ENCODE results near the gene VPS13D. TPM values are rescaled to one million over a fixed set of nuclear protein-coding genes. Genes with fewer than 3 reads are reported as not detected.
A peak's percentile ranks its signal among the peaks of the same experiment; 100 is the strongest.

The VPS13D gene
- total RNA-seq, 2 donors from 2014 or later = 70.1 to 129 TPM

GRCh38 chr1:12436345-12436658, 206.5 kb downstream of the VPS13D start:
- Histone ChIP-seq H3K4me3 (no peak overlapping the region), H3K9me3 (no peaks in the 10 kb centered on the region), H3K4me1 (ENCODE audit: control insufficient read depth in 1 of 2, low read depth in 2 of 2) (peaks cover 41 to 85% of the 10 kb centered on the region in 2 donors), H3K36me3 (no peaks in the 10 kb centered on the region), H3K27ac (peak overlapping the region; percentile 89 to 90), H3K27me3 (replicated peaks; ENCODE audit: insufficient read depth) (no peaks in the 10 kb centered on the region)
- TF ChIP-seq, protein P1, sequence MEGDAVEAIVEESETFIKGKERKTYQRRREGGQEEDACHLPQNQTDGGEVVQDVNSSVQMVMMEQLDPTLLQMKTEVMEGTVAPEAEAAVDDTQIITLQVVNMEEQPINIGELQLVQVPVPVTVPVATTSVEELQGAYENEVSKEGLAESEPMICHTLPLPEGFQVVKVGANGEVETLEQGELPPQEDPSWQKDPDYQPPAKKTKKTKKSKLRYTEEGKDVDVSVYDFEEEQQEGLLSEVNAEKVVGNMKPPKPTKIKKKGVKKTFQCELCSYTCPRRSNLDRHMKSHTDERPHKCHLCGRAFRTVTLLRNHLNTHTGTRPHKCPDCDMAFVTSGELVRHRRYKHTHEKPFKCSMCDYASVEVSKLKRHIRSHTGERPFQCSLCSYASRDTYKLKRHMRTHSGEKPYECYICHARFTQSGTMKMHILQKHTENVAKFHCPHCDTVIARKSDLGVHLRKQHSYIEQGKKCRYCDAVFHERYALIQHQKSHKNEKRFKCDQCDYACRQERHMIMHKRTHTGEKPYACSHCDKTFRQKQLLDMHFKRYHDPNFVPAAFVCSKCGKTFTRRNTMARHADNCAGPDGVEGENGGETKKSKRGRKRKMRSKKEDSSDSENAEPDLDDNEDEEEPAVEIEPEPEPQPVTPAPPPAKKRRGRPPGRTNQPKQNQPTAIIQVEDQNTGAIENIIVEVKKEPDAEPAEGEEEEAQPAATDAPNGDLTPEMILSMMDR (IDR thresholded peaks at IDR 0.05) = no peak
- no peak for ATAC-seq (ENCODE audit: insufficient number of reproducible peaks, low FRiP score, low read depth)
- DNase-seq (ENCODE audit: low spot score) = no peak

- ATAC-seq (ENCODE audit: insufficient number of reproducible peaks, low FRiP score, low read depth) = peak; percentile 59
- no peak overlapping the region for H3K4me3 ChIP-seq
- no peaks in the 10 kb centered on the region for H3K9me3 ChIP-seq
- peaks cover 41 to 82% of the 10 kb centered on the region in 2 donors for H3K4me1 ChIP-seq (ENCODE audit: control insufficient read depth in 1 of 2, low read depth in 2 of 2)
- no peak for DNase-seq (ENCODE audit: low spot score)
- peak overlapping the region; percentile 89 to 90 for H3K27ac ChIP-seq
- no peaks in the 10 kb centered on the region for H3K36me3 ChIP-seq
- TF ChIP-seq, protein P1 (IDR thresholded peaks at IDR 0.05) = no peak
- H3K27me3 ChIP-seq (replicated peaks; ENCODE audit: insufficient read depth) = no peaks in the 10 kb centered on the region
Measured at GRCh38 chr1:12436817-12437599, 207.2 kb downstream of the VPS13D start.

DNA sequence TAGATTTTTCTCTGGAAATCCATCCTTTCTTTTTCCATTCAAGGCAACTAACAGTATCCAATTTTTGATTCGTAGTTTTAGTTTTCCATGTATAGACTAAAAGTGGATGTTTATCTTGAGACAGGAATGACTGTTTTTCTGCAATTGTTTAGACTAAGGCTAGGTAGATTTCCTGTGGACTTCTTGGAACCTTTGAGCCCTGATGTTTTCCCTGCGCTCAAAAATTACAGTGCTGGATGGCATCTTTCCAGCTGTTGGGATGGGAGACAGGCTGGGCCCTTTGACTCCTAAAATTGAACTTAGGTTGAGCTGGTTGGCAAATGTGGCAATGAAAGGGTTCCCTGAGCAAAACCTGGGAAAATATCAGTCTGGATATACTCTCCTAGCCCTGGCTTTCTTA, 207.8 kb downstream of the VPS13D start:
- H3K36me3 ChIP-seq = no peaks in the 10 kb centered on the region
- no peak overlapping the region for H3K4me3 ChIP-seq
- no peak for ATAC-seq (ENCODE audit: insufficient number of reproducible peaks, low FRiP score, low read depth)
- no peak for DNase-seq (ENCODE audit: low spot score)
- no peaks in the 10 kb centered on the region for H3K27me3 ChIP-seq (replicated peaks; ENCODE audit: insufficient read depth)
- no peaks in the 10 kb centered on the region for H3K9me3 ChIP-seq
- TF ChIP-seq, protein P1 (IDR thresholded peaks at IDR 0.05) = no peak
- peak overlapping the region; percentile 89 to 90 for H3K27ac ChIP-seq
- H3K4me1 ChIP-seq (ENCODE audit: control insufficient read depth in 1 of 2, low read depth in 2 of 2) = peaks cover 40 to 75% of the 10 kb centered on the region in 2 donors

- Histone ChIP-seq H3K4me3 (no peak overlapping the region), H3K27me3 (replicated peaks; ENCODE audit: insufficient read depth) (no peaks in the 10 kb centered on the region), H3K27ac (peak overlapping the region; percentile 89 to 90), H3K9me3 (no peaks in the 10 kb centered on the region), H3K36me3 (no peaks in the 10 kb centered on the region), H3K4me1 (ENCODE audit: control insufficient read depth in 1 of 2, low read depth in 2 of 2) (peaks cover 32 to 70% of the 10 kb centered on the region in 2 donors)
- ATAC-seq (ENCODE audit: insufficient number of reproducible peaks, low FRiP score, low read depth) (no peak), DNase-seq (ENCODE audit: low spot score) (no peak)
- TF ChIP-seq, protein P1 (IDR thresholded peaks at IDR 0.05) = no peak
Measured at GRCh38 chr1:12438349-12438924, 208.6 kb downstream of the VPS13D start.

GRCh38 chr1:12439073-12439472, 209.2 kb downstream of the VPS13D start:
- ATAC-seq (ENCODE audit: insufficient number of reproducible peaks, low FRiP score, low read depth) (no peak), DNase-seq (ENCODE audit: low spot score) (no peak)
- Histone ChIP-seq H3K4me3 (no peak overlapping the region), H3K9me3 (no peaks in the 10 kb centered on the region), H3K27ac (peak overlapping the region; percentile 89 to 90), H3K4me1 (ENCODE audit: control insufficient read depth in 1 of 2, low read depth in 2 of 2) (peaks cover 29 to 70% of the 10 kb centered on the region in 2 donors), H3K27me3 (replicated peaks; ENCODE audit: insufficient read depth) (no peaks in the 10 kb centered on the region), H3K36me3 (no peaks in the 10 kb centered on the region)
- TF ChIP-seq, protein P1 (IDR thresholded peaks at IDR 0.05) = no peak

All from thoracic aorta (tissue), 2 donors.